ENCODE data around the gene DNAL1. TPM values are rescaled to one million over a fixed set of nuclear protein-coding genes. Genes with fewer than 3 reads are reported as not detected.

The DNAL1 gene, protein sequence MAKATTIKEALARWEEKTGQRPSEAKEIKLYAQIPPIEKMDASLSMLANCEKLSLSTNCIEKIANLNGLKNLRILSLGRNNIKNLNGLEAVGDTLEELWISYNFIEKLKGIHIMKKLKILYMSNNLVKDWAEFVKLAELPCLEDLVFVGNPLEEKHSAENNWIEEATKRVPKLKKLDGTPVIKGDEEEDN
- 9.0 and 9.9 TPM in 2 replicates for total RNA-seq

DNA sequence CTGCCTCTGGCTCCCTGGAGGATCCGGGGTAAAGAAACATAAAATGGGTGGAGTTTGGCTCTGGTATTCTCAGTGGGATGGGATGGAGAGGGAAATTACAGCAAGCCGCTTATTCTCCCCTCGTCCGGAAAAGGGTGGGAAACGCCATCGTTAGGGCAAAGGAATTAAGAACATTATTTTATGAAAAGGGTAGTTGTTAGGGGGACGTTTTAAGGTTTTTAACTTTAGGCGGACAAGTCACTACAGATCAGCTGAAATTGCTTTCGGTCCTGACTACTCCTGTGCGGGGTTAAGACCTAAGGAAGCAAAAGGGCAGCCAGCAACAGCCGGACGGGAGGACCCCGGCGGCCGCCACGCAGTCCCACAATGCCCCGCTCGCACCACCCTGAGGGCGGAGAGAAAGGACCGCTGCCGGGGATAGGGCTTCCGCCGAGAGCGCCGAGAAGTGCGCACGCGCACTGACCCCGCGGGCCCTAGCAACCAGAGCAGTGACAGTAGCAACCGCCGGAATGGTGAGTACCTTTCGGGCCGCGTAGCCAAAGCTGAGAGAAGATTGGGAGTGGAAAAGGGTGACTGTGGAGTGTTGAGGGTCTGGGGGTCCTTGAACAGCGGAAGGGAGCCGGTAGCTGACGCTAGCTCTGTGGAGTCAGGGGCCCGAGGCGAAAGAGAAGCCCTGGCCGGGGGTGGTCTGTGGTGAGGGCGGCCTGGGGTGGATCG is at the start of gene DNAL1:
DNAL1 (plus strand) TSS at position 456 of the 717 bp plus-strand sequence; CDS start at position 510, 54 bp downstream.
- TF ChIP-seq, protein P1, sequence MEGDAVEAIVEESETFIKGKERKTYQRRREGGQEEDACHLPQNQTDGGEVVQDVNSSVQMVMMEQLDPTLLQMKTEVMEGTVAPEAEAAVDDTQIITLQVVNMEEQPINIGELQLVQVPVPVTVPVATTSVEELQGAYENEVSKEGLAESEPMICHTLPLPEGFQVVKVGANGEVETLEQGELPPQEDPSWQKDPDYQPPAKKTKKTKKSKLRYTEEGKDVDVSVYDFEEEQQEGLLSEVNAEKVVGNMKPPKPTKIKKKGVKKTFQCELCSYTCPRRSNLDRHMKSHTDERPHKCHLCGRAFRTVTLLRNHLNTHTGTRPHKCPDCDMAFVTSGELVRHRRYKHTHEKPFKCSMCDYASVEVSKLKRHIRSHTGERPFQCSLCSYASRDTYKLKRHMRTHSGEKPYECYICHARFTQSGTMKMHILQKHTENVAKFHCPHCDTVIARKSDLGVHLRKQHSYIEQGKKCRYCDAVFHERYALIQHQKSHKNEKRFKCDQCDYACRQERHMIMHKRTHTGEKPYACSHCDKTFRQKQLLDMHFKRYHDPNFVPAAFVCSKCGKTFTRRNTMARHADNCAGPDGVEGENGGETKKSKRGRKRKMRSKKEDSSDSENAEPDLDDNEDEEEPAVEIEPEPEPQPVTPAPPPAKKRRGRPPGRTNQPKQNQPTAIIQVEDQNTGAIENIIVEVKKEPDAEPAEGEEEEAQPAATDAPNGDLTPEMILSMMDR (IDR thresholded peaks at IDR 0.05; ENCODE audit: insufficient read depth, low read depth, low read length), result no peak
- DNase-seq (ENCODE audit: low read depth), result peak; percentile 89
- H3K4me3 ChIP-seq (ENCODE audit: low read depth, low read length), result peak within 1 kb of the TSS; percentile 87

DNA sequence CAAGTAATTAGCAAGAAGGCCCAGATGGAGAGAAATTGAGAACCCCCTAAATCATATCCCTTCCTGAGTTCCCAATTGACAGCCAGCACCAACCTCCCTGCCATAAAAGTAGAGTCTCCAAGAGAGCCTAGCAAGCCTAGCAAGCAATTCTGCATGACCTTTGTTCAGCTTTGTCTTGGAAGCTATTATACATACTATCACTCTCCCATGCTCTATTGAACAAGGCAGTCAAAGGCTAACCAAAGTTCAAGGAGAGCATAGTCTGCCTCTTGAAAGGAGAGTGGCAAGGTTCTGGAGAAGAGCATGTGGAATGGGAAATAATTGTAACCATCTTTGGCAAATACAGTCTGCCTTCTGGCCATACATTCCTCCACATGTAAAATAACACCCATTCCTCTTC is 45.3 kb upstream of the DNAL1 start:
- H3K4me3 ChIP-seq (ENCODE audit: low read depth, low read length), result no peak overlapping the region
- DNase-seq (ENCODE audit: low read depth), result no peak
- TF ChIP-seq, protein P1 (IDR thresholded peaks at IDR 0.05; ENCODE audit: insufficient read depth, low read depth, low read length), result no peak

- TF ChIP-seq, protein P1 (IDR thresholded peaks at IDR 0.05; ENCODE audit: insufficient read depth, low read depth, low read length), result no peak
- no peak for DNase-seq (ENCODE audit: low read depth)
- H3K4me3 ChIP-seq (ENCODE audit: low read depth, low read length), result no peak overlapping the region
These were observed 41.8 kb upstream of the DNAL1 start for GRCh38 chr14:73602994-73603393.

DNA sequence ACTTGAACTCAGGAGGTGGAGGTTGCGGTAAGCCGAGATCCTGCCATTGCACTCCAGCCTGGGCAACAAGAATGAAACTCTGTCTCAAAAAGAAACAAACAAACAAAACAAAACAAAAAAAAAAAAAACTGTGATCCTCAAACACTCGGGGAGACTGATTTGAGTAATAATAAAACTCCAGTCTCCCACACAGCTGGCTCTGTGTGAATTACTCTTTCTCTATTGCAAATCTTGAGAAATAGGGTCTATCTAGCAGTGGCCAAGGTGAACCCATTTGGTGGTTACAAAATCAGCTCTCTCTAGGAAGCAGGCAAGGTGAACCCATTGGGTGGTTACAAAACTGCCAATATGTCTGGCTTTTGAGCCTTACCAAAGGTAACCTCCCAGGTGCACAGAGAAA is 38.5 kb upstream of the DNAL1 start:
- DNase-seq (ENCODE audit: low read depth), result no peak
- TF ChIP-seq, protein P1 (IDR thresholded peaks at IDR 0.05; ENCODE audit: insufficient read depth, low read depth, low read length), result no peak
- no peak overlapping the region for H3K4me3 ChIP-seq (ENCODE audit: low read depth, low read length)

- TF ChIP-seq, protein P1 (IDR thresholded peaks at IDR 0.05; ENCODE audit: insufficient read depth, low read depth, low read length), result no peak
- H3K4me3 ChIP-seq (ENCODE audit: low read depth, low read length), result no peak overlapping the region
- DNase-seq (ENCODE audit: low read depth), result no peak
These were observed 37.5 kb upstream of the DNAL1 start for GRCh38 chr14:73607241-73607640.

DNA sequence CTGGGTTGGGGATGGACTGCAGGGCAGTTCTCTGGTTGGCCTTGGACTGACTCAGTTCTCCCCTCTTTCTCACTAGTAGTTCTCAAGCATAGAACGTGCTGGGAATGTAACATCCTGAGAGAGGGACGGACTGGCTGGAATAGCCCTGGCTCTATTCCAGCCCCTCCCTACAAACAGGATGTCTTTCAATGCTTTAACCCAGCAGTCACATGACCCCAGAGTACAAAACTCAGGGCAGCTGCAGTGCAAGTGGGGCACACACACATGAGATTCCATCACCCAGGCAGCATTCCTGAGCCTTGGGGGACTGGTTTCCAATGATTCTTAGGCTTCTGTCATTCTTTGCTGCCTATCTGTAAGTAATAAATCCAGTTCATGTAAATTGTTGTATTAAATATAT is 34.1 kb upstream of the DNAL1 start:
- DNase-seq (ENCODE audit: low read depth), result peak; percentile 18
- TF ChIP-seq, protein P1 (IDR thresholded peaks at IDR 0.05; ENCODE audit: insufficient read depth, low read depth, low read length), result no peak
- H3K4me3 ChIP-seq (ENCODE audit: low read depth, low read length), result no peak overlapping the region

Data from fibroblast of villous mesenchyme (primary cell).